Nephron (organoid): ENCODE results near the gene LZTR1.
"Not testable (repeated sequence)": the region's sequence is repeated elsewhere in the genome, so short reads cannot be mapped to it uniquely, and the experiment has no call there.

Experiments used
- H3K27ac Mint-ChIP-seq, 3 experiments: 2 replicates each; pipeline ENCODE4 v1.8.0; 2020; ENCODE audit warnings: mixed read lengths in 3 of 3, mild to moderate bottlenecking in 2 of 3, moderate library complexity in 1 of 3
- H3K27me3 Mint-ChIP-seq: 2 replicates; pipeline ENCODE4 v1.8.0; 2021; ENCODE audit warnings: low read depth, mild to moderate bottlenecking, moderate library complexity, mixed read lengths
- H3K36me3 Mint-ChIP-seq: 2 replicates; pipeline ENCODE4 v1.8.0; 2020; ENCODE audit warnings: low read depth, mixed read lengths
- H3K4me1 Mint-ChIP-seq: 2 replicates; pipeline ENCODE4 v1.8.0; 2020; ENCODE audit warnings: mixed read lengths
- H3K4me3 Mint-ChIP-seq, 3 experiments: 2 replicates each; pipeline ENCODE4 v1.8.0; 2020; ENCODE audit warnings: mild to moderate bottlenecking in 3 of 3, mixed read lengths in 3 of 3, moderate library complexity in 2 of 3
- H3K9me3 Mint-ChIP-seq: 2 replicates; pipeline ENCODE4 v1.8.0; 2020; ENCODE audit warnings: mixed read lengths
- TF ChIP-seq, protein P1 (sequence below), 3 experiments: fragments of 200-600 bp; sonication (generic); IDR thresholded peaks; one replicate each; pipeline ENCODE4 v1.5.0; 2021; ENCODE audit warnings: antibody characterized with exemption in 3 of 3; ENCODE audit not compliant: unreplicated experiment in 3 of 3

The LZTR1 gene

DNA sequence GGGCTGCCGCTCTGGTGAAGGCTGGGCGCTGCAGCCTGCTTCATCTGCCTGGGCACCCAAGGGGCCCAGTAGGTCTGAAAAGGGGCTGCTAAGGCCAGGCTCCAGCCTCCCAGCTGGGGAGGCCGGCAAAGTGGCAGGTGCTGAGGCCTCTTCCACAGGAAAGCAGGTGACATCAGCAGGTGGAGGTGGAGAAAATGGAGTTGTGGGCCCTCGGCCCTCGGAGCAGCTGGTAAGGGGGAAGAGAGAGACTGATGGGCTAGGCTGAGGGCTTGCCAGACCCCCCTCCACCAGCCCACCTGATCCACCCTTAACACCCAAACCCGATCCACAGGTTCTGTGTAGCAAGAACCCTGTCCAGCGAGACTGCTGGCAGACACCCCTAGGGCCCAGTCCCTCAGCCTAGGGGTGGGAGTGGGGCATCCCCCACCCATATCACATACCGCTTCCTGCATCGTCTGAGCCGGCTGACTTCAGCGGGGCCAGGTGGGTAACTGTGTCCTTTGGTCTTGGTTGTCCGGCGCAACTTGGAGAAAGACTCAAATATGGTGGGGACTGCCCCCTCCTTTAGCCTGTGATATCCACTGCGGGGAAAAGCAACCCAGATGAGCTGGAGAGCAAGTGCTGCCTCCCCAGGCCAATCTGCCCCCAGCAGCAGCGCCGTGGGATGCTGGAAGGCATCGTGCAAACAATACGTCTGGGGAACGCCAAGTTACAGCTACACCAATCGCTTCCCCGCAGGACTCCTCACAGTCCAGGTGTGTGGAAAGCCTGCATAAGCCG, 18.3 kb downstream of the LZTR1 start:
- TF ChIP-seq, protein P1, sequence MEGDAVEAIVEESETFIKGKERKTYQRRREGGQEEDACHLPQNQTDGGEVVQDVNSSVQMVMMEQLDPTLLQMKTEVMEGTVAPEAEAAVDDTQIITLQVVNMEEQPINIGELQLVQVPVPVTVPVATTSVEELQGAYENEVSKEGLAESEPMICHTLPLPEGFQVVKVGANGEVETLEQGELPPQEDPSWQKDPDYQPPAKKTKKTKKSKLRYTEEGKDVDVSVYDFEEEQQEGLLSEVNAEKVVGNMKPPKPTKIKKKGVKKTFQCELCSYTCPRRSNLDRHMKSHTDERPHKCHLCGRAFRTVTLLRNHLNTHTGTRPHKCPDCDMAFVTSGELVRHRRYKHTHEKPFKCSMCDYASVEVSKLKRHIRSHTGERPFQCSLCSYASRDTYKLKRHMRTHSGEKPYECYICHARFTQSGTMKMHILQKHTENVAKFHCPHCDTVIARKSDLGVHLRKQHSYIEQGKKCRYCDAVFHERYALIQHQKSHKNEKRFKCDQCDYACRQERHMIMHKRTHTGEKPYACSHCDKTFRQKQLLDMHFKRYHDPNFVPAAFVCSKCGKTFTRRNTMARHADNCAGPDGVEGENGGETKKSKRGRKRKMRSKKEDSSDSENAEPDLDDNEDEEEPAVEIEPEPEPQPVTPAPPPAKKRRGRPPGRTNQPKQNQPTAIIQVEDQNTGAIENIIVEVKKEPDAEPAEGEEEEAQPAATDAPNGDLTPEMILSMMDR (IDR thresholded peaks at IDR 0.05; ENCODE audit: unreplicated experiment in 3 of 3): no peak
- H3K9me3 Mint-ChIP-seq: no peaks in the 10 kb centered on the region
- no peaks in the 10 kb centered on the region for H3K27me3 Mint-ChIP-seq
- H3K4me3 Mint-ChIP-seq: peak overlapping the region; percentile 93 to 97 (median 95)
- peaks cover 27% of the 10 kb centered on the region for H3K4me1 Mint-ChIP-seq
- peak overlapping the region; percentile 33 to 99 (median 99) for H3K27ac Mint-ChIP-seq
- peaks cover 9% of the 10 kb centered on the region for H3K36me3 Mint-ChIP-seq

- H3K36me3 Mint-ChIP-seq: peaks cover 8% of the 10 kb centered on the region
Observed at GRCh38 chr22:21000987-21001600, 19.0 kb downstream of the LZTR1 start.

GRCh38 chr22:21001601-21002325, 19.7 kb downstream of the LZTR1 start, which contains the start of gene THAP7:
Gene THAP7, minus strand, starts transcription at chr22:21002118. Its CDS starts 207 bp downstream, at chr22:21001911.
- Mint-ChIP-seq H3K4me3 (peak within 1 kb of the TSS; percentile 93 to 97 (median 95)), H3K36me3 (peaks cover 3% of the 10 kb centered on the region), H3K4me1 (peaks cover 27% of the 10 kb centered on the region), H3K27ac (peak within 1 kb of the TSS; percentile 99), H3K27me3 (no peaks in the 10 kb centered on the region), H3K9me3 (no peaks in the 10 kb centered on the region)
- TF ChIP-seq, protein P1 (IDR thresholded peaks at IDR 0.05; ENCODE audit: unreplicated experiment in 3 of 3): no peak

More at GRCh38 chr22:21000987-21001600, 19.0 kb downstream of the LZTR1 start:
- H3K27me3 Mint-ChIP-seq: no peaks in the 10 kb centered on the region
- TF ChIP-seq, protein P1 (IDR thresholded peaks at IDR 0.05; ENCODE audit: unreplicated experiment in 3 of 3): no peak
- peaks cover 27% of the 10 kb centered on the region for H3K4me1 Mint-ChIP-seq
- H3K9me3 Mint-ChIP-seq: no peaks in the 10 kb centered on the region
- H3K4me3 Mint-ChIP-seq: peak overlapping the region; percentile 93 to 97 (median 95)
- H3K27ac Mint-ChIP-seq: peak overlapping the region; percentile 99

DNA sequence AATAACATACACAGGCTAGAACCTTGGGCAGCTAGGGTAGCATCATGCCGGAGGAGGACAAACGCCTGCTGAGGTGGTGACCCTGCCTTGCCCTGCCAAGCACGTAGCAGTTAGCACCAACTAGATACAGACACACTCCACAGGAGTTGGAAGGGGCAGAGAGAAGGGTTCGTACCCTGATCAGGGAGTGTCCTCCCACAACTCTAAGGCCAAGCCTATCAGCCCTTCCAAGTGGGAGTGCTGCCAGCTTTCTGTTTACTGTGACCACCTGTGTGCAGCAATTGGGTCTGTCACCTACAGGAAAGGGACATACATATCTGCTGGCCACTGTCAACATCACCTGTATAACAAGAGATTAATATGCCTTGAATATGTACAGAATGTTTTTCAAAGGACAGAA, 21.7 kb downstream of the LZTR1 start:
- no peaks in the 10 kb centered on the region for H3K9me3 Mint-ChIP-seq
- H3K36me3 Mint-ChIP-seq: no peaks in the 10 kb centered on the region
- H3K27me3 Mint-ChIP-seq: no peaks in the 10 kb centered on the region
- peak overlapping the region; percentile 93 to 97 (median 95) for H3K4me3 Mint-ChIP-seq
- peak overlapping the region in 2 of 3 experiments; percentile 99 for H3K27ac Mint-ChIP-seq
- H3K4me1 Mint-ChIP-seq: peaks cover 27% of the 10 kb centered on the region
- TF ChIP-seq, protein P1 (IDR thresholded peaks at IDR 0.05; ENCODE audit: unreplicated experiment in 3 of 3): no peak

DNA sequence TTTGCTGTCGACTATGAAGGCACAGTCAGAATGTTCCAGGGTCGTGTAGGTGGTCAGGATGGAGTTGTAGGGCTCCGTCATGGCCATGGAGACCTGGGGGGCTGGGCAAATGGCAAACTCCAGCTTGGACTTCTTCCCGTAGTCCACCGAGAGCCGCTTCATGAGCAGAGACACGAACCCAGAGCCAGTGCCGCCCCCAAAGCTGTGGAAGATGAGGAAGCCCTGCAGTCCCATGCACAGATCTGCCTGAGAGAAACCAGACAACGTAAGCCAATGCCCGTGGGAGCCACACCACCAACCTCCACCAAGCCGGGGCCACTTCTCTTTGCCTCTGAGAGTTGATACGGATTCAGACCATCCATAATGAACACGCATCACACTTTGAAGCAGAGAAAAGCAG, 27.1 kb downstream of the LZTR1 start:
- not testable (repeated sequence) for H3K9me3 Mint-ChIP-seq

More for the DNA sequence above, 27.1 kb downstream of the LZTR1 start:
- H3K27ac Mint-ChIP-seq, H3K4me1 Mint-ChIP-seq, H3K36me3 Mint-ChIP-seq, H3K27me3 Mint-ChIP-seq: not testable (repeated sequence)
- H3K4me3 Mint-ChIP-seq: peak overlapping the region in 2 of 3 experiments; percentile 24 to 25
